ENCODE measurements around the gene SNX13.
"Not testable (repeated sequence)": the region's sequence is repeated elsewhere in the genome, so short reads cannot be mapped to it uniquely, and the experiment has no call there.

SNX13 gene

DNA sequence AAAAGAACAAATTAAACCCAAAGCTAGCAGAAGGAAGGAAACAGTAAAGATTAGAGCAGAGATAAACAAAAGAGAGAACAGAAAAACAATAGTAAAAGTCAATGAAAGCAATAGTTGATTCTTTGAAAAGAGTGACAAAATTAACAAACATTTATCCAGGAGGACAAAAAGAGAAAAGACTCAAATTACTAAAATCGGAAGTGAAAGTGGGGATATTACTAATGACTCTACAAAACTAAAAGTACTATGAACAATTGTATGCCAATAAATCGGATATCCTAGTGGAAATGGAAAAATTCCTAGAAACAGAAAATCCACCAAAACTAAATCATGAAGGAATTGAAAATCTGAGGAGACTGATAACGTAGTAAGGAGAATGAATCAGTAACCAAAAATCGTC is 96.3 kb downstream of the SNX13 start:
- Histone ChIP-seq H3K9me3 (no peaks in the 10 kb centered on the region), H3K4me1 (peaks cover 15% of the 10 kb centered on the region), H3K4me3 (no peak overlapping the region), H3K27me3 (ENCODE audit: low read depth) (no peaks in the 10 kb centered on the region), H3K36me3 (replicated peaks) (no peaks in the 10 kb centered on the region)
- no peak for DNase-seq (ENCODE audit: low spot score in 2 of 2)
- in situ Hi-C loops (cut with MboI; ENCODE audit: low sequenced_read_pairs) = no loop called here

DNA sequence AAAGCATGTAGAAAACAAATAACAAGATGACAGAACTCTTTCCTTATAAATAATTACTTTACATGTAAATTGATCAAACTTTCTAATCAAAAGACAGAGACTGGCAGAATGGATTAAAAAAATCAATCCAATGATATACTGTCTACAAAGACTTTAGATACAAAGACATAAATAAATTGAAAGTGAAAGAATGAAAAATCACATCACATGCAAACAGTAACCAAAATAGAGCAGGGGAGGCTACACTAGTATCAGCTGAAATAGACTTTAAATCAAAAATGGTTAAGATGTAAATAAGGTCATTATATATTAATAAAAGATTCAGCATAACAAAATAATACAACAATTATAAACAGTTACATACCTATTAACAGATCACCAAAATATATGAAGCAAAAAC is 97.3 kb downstream of the SNX13 start:
- Histone ChIP-seq H3K4me1 (peaks cover 15% of the 10 kb centered on the region), H3K27me3 (ENCODE audit: low read depth) (no peaks in the 10 kb centered on the region), H3K9me3 (no peaks in the 10 kb centered on the region), H3K36me3 (replicated peaks) (peaks cover 2% of the 10 kb centered on the region; the same call in 1 of the 2 replicates), H3K4me3 (no peak overlapping the region)
- no peak for DNase-seq (ENCODE audit: low spot score in 2 of 2)
- in situ Hi-C loops (cut with MboI; ENCODE audit: low sequenced_read_pairs) = no loop called here

DNA sequence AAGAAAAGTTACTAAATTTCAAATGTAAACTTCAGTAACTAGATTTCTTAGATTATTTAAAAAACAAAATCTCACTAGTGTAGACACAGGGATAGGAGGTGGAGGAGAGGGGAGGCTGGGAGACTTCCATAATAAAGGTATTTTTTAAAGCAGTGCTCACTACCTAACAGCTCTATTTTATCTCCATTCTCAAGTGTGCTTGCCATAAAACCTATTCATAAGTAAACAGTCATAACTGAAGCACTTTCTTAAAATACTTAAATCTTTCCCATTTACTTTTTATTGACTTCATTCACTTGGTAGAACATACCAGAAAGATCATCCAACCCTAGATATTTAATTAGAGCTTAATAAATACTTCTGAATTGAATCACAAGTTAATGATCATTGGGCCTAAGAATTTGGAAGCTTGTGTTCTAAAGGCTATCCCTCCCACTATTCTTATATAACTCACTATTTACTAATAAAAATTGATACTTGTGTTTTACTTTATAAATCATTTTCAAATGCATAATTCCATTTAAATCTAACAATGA is 107.4 kb downstream of the SNX13 start:
- Histone ChIP-seq H3K9me3 (no peaks in the 10 kb centered on the region), H3K4me3 (no peak overlapping the region), H3K36me3 (replicated peaks) (peaks cover 2% of the 10 kb centered on the region), H3K27me3 (ENCODE audit: low read depth) (no peaks in the 10 kb centered on the region), H3K4me1 (no peaks in the 10 kb centered on the region)
- no peak for DNase-seq (ENCODE audit: low spot score in 2 of 2)
- in situ Hi-C loops (cut with MboI; ENCODE audit: low sequenced_read_pairs) = no loop called here

DNA sequence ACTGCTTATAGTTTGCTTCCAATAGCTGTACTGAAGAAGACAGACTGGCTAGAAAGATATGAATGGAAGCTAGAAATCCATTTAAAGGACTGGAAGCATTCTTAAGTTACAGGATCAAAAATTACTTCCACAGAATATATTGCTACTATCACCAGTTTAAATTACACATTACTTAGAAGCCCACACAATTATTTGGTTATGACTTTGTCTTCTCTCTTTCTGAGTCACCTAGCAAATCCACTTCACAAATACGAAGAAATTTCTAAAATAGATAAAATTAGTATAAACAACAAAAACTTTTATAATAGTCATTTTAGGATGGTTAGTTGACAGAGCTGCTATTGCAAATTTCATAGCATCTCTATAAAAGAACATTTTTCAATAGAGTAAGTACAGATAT is 108.1 kb downstream of the SNX13 start:
- in situ Hi-C loops (cut with MboI; ENCODE audit: low sequenced_read_pairs) = no loop called here
- Histone ChIP-seq H3K27me3 (ENCODE audit: low read depth) (no peaks in the 10 kb centered on the region), H3K4me3 (no peak overlapping the region), H3K9me3 (no peaks in the 10 kb centered on the region), H3K36me3 (replicated peaks) (no peaks in the 10 kb centered on the region; the same call in 1 of the 2 replicates), H3K4me1 (no peaks in the 10 kb centered on the region)
- DNase-seq (ENCODE audit: low spot score in 2 of 2) = no peak

DNA sequence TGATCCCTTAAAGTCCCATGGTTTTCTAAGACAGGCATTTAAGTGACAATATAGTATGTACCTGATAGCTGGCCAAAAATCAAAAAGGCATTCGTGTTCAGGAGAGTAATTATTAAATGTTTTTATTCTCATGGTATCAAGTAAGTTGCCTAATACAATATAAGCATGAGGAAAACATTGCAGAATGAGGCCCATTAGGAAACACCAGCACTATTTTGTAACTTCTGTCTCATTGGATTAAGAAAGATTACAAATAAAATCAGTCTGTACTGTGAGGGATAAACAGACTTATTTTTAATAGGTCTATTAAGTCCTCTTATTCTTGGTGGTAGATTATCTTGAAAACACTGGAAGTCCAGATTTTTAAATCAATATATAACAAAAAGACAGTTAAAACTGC is 110.1 kb downstream of the SNX13 start:
- in situ Hi-C loops (cut with MboI; ENCODE audit: low sequenced_read_pairs) = no loop called here
- no peak for DNase-seq (ENCODE audit: low spot score in 2 of 2)
- Histone ChIP-seq H3K9me3 (no peaks in the 10 kb centered on the region), H3K4me1 (no peaks in the 10 kb centered on the region), H3K36me3 (replicated peaks) (no peaks in the 10 kb centered on the region; the same call in 1 of the 2 replicates), H3K27me3 (ENCODE audit: low read depth) (no peaks in the 10 kb centered on the region), H3K4me3 (no peak overlapping the region)

DNA sequence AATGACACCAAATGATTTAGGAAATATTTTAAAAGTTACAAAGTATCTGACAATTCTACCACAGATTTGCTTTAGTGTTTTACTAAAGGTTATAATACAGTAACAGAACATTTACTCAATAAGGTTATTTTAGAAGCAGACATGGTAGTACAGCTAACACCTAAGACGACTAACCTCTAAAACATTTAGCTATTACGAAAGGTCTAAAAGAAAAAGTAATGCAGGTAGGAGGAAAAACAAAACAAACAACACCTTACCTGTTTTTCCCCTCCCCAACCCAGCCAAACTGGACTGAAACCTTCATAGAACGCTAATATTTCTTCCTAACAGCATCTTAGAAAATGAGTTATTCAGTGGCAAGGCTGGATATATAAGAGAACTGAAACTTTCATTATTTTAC is 111.3 kb downstream of the SNX13 start:
- no peaks in the 10 kb centered on the region for H3K4me1 ChIP-seq
- no peak overlapping the region for H3K4me3 ChIP-seq
- no peaks in the 10 kb centered on the region; the same call in 1 of the 2 replicates for H3K36me3 ChIP-seq (replicated peaks)
- H3K9me3 ChIP-seq = no peaks in the 10 kb centered on the region
- no peaks in the 10 kb centered on the region for H3K27me3 ChIP-seq (ENCODE audit: low read depth)
- in situ Hi-C loops (cut with MboI; ENCODE audit: low sequenced_read_pairs) = no loop called here
- no peak for DNase-seq (ENCODE audit: low spot score in 2 of 2)

DNA sequence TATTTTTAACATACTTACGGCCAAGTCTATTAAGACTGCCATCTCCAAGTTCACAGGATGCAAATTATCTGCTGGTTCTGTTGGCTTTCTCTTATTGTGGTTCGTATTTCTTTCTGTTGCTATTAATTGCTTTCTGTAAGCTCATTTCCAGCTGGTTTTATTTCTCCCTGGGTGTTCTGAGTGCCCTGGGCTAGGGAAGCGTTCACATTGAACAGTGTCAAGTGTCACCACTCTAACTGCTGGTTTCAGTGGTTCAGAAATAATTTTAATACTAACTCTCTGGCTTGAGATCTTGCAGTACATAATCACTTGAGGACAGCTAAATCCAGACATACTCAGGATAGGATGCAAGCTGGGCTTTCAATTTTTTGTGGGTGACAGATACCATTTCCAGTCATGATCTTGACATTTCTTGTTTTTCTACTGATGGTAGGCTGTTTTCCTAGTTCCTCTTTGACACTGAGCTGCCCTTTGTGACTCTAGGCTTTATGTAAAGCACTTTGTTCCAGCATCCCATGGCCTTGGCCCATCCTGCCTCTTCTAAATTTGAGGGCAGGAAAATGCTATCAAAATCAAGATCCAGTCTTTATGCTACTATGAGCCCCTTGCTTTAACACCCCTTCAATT is 117.6 kb downstream of the SNX13 start:
- no peaks in the 10 kb centered on the region for H3K36me3 ChIP-seq (replicated peaks)
- no peak for DNase-seq (ENCODE audit: low spot score in 2 of 2)
- in situ Hi-C loops (cut with MboI; ENCODE audit: low sequenced_read_pairs) = no loop called here
- H3K4me1 ChIP-seq = no peaks in the 10 kb centered on the region
- H3K9me3 ChIP-seq = no peaks in the 10 kb centered on the region
- no peaks in the 10 kb centered on the region for H3K27me3 ChIP-seq (ENCODE audit: low read depth)
- no peak overlapping the region for H3K4me3 ChIP-seq

DNA sequence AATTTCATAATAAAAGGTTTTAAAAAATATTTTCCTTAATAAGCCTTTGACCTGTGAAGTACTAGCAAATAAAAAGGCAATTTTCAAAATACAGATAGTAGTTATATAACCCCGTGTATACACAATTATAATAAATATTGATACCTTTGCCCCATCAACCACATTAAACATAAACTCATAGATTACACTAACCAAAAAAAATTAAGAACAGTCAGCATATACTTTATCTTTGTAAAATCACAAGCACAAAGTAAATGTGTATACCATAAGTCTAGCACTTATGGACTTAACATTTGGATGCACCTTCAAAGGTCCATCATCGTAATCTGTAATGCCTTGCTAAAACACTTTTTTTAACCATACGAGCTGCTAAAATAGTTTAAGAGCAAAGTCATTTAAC is 123.4 kb downstream of the SNX13 start:
- 0 out of 2 replicates have a peak, but pooled peaks cover 3% of the 10 kb centered on the region for H3K36me3 ChIP-seq (replicated peaks)
- in situ Hi-C loops (cut with MboI; ENCODE audit: low sequenced_read_pairs) = no loop called here
- DNase-seq (ENCODE audit: low spot score in 2 of 2) = no peak
- H3K27me3 ChIP-seq (ENCODE audit: low read depth) = no peaks in the 10 kb centered on the region
- H3K4me3 ChIP-seq = no peak overlapping the region
- H3K4me1 ChIP-seq = no peaks in the 10 kb centered on the region; the same call in 1 of the 2 replicates
- H3K9me3 ChIP-seq = no peaks in the 10 kb centered on the region

DNA sequence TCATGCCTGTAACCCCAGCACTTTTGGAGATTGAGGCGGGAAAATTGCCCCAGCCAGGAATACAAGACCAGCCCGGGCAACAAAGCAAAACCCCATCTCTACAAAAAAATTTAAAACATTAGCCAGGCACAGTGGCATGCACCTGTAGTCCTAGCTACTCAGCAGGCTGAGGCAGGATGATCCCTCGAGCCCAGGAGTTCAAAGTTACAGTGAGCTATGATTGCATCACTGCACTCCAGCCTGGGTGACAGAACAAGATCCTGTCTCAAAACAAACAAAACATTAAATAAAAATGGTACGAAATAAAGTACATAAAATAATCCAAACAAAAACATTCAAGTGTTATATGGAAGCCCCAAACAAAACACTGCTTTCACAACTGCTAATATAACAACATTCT is 125.0 kb downstream of the SNX13 start:
- no peak for DNase-seq (ENCODE audit: low spot score in 2 of 2)
- in situ Hi-C loops (cut with MboI; ENCODE audit: low sequenced_read_pairs) = no loop called here
- Histone ChIP-seq H3K9me3 (no peaks in the 10 kb centered on the region), H3K4me3 (no peak overlapping the region), H3K36me3 (replicated peaks) (0 out of 2 replicates have a peak, but pooled peaks cover 3% of the 10 kb centered on the region), H3K4me1 (no peaks in the 10 kb centered on the region; the same call in 1 of the 2 replicates), H3K27me3 (ENCODE audit: low read depth) (no peaks in the 10 kb centered on the region)

DNA sequence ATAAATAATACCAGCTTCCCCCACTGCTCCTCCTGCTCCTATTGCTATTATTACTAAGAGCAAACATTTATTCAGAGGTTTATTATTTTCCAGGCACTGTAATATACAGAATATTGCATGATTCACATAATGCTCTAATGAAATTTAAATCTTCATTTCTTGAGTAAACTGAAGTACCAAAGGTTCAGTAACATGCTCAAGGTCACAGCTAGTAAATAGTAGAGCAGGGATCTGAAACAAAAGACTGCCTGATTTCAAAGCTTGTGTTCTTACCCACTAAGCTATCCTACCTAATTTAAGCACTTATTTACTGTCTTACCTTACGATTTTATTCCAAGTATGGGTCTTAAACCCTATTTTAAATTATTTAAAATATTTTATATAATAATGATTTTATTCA is 126.2 kb downstream of the SNX13 start:
- Histone ChIP-seq H3K4me3 (no peak overlapping the region), H3K9me3 (no peaks in the 10 kb centered on the region), H3K36me3 (replicated peaks) (0 out of 2 replicates have a peak, but pooled peaks cover 3% of the 10 kb centered on the region), H3K4me1 (no peaks in the 10 kb centered on the region; the same call in 1 of the 2 replicates), H3K27me3 (ENCODE audit: low read depth) (no peaks in the 10 kb centered on the region)
- in situ Hi-C loops (cut with MboI; ENCODE audit: low sequenced_read_pairs) = no loop called here
- DNase-seq (ENCODE audit: low spot score in 2 of 2) = no peak

DNA sequence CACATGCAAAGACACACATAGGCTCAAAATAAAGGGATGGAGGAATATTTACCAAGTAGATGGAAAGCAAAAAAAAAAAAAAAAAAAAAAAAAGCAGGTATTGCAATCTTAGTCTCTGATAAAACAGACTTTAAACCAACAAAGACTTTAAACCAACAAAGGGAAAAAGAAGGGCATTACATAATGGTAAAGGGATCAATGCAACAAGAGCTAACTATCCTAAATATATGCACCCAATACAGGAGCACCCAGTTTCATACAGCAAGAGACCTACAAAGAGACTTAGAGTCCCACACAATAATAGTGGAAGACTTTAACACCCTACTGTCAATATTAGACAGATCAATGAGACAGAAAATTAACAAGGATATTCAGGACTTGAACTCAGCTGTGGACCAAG is 131.1 kb downstream of the SNX13 start:
- H3K4me1 ChIP-seq; H3K27me3 ChIP-seq (ENCODE audit: low read depth); in situ Hi-C loops (cut with MboI; ENCODE audit: low sequenced_read_pairs); H3K4me3 ChIP-seq; DNase-seq (ENCODE audit: low spot score in 2 of 2); H3K9me3 ChIP-seq; H3K36me3 ChIP-seq (replicated peaks): not testable (repeated sequence)

DNA sequence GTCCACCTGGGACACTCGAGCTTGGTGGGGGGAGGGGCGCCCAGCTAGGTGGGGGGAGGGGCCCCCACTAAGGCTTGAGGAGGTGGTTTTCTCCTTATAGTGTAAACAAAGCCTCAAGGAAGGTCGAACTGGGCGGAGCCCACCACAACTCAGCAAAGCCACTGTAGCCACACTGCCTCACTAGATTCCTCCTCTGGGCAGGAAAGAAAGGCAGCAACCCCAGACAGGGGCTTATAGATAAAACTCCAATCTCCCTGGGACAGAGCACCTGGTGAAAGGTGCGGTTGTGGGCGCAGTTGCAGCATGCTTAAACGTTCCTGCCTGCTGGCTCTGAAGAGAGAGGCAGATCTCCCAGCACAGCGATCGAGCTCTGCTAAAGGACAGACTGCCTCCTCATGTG is 133.1 kb downstream of the SNX13 start:
- DNase-seq (ENCODE audit: low spot score in 2 of 2) = no peak
- Histone ChIP-seq H3K9me3 (no peaks in the 10 kb centered on the region), H3K4me1 (peaks cover 9% of the 10 kb centered on the region), H3K4me3 (no peak overlapping the region), H3K36me3 (replicated peaks) (no peaks in the 10 kb centered on the region; the same call in 1 of the 2 replicates), H3K27me3 (ENCODE audit: low read depth) (no peaks in the 10 kb centered on the region)
- in situ Hi-C loops (cut with MboI; ENCODE audit: low sequenced_read_pairs) = no loop called here

DNA sequence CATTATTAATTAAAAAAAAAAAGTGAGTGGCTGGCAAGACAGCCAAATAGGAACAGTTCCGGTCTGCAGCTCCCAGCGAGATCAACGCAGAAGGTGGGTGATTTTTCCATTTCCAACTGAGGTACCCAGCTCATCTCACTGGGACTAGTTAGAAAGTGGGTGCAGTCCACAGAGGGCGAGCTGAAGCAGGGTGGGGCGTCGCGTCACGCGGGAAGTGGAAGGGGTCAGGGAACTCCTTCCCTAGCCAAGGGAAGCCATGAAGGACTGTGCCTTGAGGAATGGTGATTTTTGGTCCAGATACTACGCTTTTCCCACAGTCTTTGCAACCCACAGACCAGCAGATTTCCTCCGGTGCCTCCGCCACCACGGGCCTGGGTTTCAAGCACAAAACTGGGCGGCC is 133.7 kb downstream of the SNX13 start:
- peaks cover 9% of the 10 kb centered on the region for H3K4me1 ChIP-seq

DNA sequence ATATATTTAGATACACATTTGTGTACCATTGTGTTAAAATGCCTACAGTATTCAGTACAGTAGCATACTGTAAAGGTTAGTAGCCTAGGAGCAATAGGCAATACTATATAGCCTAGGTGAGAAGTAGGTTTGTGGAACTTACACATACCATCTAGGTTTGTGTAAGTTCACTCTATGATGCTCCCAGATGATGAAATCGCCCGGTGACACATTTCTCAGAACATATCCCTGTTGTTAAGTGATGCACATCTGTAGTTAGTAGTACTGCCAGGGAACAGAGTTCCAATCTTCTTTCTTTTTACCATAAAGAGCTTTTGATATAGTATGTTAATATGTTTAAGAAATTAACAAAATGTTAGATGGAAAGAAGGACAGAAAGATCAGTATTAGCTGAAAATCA is 138.2 kb downstream of the SNX13 start:
- DNase-seq (ENCODE audit: low spot score in 2 of 2) = no peak
- no peaks in the 10 kb centered on the region for H3K9me3 ChIP-seq
- peaks cover 16% of the 10 kb centered on the region for H3K4me1 ChIP-seq
- no peaks in the 10 kb centered on the region; the same call in 1 of the 2 replicates for H3K36me3 ChIP-seq (replicated peaks)
- no peaks in the 10 kb centered on the region for H3K27me3 ChIP-seq (ENCODE audit: low read depth)
- in situ Hi-C loops (cut with MboI; ENCODE audit: low sequenced_read_pairs) = no loop called here
- no peak overlapping the region for H3K4me3 ChIP-seq

More for the DNA sequence above, 133.7 kb downstream of the SNX13 start:
- no peak for DNase-seq (ENCODE audit: low spot score in 2 of 2)
- Histone ChIP-seq H3K27me3 (ENCODE audit: low read depth) (no peaks in the 10 kb centered on the region), H3K4me3 (no peak overlapping the region), H3K9me3 (no peaks in the 10 kb centered on the region), H3K36me3 (replicated peaks) (no peaks in the 10 kb centered on the region; the same call in 1 of the 2 replicates)
- in situ Hi-C loops (cut with MboI; ENCODE audit: low sequenced_read_pairs) = no loop called here
